ENCODE results near the gene RALA.

DNA sequence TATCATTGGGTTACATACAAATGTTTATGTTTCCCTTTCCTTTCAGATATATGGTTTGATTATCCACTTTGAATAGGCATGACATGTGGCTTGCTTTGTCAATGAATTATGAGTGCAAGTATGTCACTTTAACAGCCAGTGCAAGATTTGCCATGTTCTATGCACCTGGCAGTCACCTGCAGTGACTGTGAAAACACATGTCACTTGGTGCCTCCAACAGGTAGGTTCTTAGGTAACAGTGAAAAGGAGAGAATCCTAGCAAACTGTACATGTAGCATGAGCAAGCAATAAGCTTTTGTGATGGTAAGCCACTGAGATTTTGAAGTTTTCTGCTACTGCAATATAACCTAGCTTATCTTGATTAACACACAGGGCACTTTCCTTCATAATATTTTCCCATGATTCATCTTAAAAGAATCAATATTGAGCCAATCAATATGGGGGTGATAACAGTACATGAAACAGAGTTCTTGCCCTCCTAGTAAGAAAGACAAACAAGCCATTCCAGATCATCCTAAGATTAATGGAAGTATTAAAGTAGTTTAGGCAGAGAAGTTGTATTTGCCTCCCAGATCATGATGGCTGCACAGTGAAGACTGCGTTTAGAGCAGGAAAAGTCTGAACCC, 7.9 kb upstream of the RALA start:
- no peak for TF ChIP-seq HDGF (IDR thresholded peaks at IDR 0.05; ENCODE audit: borderline replicate concordance)
- no peak for TF ChIP-seq FOXM1 (IDR thresholded peaks at IDR 0.05; ENCODE audit: borderline replicate concordance)
- TF ChIP-seq SUZ12 (IDR thresholded peaks at IDR 0.05) = no peak
- no peak for TF ChIP-seq ELF4 (IDR thresholded peaks at IDR 0.05)
- TF ChIP-seq ZNF384 (IDR thresholded peaks at IDR 0.05) = no peak
- TF ChIP-seq SP1 (IDR thresholded peaks at IDR 0.05) = no peak
- no peak for TF ChIP-seq BHLHE40 (IDR thresholded peaks at IDR 0.05; ENCODE audit: borderline replicate concordance)
- no peak for TF ChIP-seq LEF1 (IDR thresholded peaks at IDR 0.05; ENCODE audit: borderline replicate concordance)
- TF ChIP-seq FOXK2 (IDR thresholded peaks at IDR 0.05) = no peak
- TF ChIP-seq ARNT (IDR thresholded peaks at IDR 0.05) = no peak
- TF ChIP-seq CTBP1 (IDR thresholded peaks at IDR 0.05; ENCODE audit: borderline replicate concordance) = no peak
- TF ChIP-seq FOXA1 (IDR thresholded peaks at IDR 0.05) = no peak
- TF ChIP-seq TARDBP (IDR thresholded peaks at IDR 0.05) = no peak

Measured in HEK293T (cell line).